UCSD-AML1 (cell line): ENCODE measurements around the gene STRA8.

Experiments
- DNase-seq: peaks from one replicate; lab custom pipeline; 2025; ENCODE audit not compliant: unreplicated experiment; lab: John Stamatoyannopoulos, UW

Gene STRA8

GRCh38 chr7:135235841-135236240, 2.2 kb downstream of the STRA8 start:
- no peak for DNase-seq

DNA sequence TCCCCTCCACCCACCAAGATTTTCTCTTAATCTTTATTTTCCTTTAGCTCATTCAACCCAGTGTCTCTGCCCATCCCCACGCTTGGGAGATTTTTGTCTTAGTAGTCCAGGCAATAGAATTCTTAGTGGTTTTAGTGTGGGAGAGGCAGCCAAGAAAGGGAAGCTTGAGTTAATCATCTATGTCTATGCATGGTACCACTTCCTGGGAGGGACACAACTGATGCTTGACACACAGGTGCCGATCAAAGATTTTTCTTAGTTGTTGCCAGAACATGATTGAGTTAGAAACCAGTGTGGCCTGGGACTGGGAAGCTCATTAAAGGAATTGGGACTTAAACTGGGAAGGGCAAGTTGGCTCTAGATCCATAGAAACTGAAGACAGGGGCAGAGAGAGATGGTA, 3.1 kb downstream of the STRA8 start:
- DNase-seq = no peak

DNA sequence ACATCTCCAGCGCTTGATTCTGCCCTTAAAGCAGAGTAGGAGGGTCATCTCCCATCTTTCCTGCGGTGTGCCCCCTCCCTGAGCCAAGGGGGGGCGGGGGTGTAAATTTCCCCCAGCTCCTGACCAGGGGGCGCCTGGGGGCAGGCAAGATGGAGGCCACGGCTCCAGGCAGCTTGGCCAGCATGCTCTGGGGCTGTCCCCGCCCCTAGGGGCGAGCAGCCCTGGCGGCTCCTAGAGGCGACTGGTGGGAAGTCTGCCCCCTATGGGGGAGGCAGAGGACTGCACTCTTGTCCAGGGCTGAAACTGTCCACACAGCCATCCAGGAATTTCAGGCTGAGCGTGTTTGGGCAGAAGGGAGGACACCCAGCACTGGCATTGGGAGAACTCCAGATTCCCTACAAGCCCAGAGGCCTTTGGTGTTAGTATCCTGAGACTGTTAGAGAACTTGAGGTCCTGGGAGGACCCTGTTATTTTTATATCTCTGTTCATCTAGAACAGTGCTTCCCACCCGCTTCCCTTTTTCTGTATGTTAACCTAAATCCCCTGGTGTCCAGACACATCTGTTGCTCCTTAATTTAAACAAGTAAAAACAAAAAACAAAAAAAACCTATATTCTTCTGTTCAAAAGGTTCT, 4.6 kb downstream of the STRA8 start:
- DNase-seq = peak; percentile 26

- DNase-seq = no peak
Measured at GRCh38 chr7:135239263-135239662, 5.6 kb downstream of the STRA8 start.

DNA sequence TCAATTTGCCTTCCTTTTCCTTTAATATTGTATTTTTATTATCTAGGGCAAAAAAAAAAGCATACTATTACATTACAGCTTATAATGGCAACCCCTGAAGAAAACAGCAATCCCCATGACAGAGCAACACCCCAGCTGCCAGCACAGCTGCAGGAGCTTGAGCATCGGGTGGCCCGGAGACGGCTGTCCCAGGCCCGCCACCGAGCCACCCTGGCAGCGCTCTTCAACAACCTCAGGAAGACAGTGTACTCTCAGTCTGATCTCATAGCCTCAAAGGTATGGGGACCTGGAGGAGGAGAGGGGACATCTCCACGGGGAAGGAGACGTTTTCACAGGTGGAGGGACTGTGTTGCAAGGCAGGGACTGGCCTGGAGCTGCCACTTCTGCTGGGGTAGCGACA, 6.8 kb downstream of the STRA8 start:
- DNase-seq = no peak

- no peak for DNase-seq
Measured at GRCh38 chr7:135242096-135242684, 8.6 kb downstream of the STRA8 start.

DNA sequence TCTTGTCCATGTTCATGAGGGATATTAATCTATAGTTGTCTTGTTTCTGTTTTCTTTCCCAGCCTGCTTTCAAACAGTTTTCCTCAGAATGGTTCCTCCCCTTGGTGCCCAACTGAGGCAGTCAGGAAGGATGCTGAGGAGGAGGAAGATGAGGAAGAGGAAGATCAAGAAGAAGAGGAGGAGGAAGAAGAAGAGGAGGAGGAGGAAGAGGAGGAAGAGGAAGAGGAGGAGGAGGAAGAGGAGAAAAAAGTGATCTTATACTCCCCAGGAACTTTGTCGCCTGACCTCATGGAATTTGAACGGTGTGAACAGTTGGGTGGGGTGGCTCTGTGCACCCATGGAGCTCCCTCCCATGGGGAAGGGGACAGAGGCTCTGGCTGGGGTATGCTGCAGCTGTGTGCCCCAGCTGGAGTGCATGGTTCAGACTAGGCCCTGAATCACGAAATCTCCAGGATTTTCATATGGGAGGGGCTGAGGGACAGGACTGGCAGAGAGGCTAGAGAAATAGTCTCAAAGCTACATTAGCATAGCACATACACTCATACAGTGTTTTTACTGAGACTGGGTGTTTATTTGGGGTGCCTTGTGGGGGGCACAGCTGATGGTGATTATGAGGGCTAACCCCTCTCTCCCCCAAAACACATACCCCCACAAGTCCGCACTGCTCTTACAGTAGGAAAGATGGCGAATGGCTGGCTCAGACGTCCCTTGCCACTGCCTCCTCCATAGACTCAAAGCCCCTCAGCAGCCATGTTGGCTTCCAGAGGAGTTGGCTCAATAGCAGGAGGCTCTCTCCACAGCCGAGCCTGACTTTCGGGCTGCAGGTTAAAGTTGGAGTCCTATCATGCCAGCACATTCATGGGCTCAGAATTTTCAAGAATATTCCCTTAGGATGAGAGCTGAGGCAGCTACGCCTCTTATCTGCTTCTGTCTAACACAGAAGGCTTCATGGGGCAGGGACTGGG, 11.9 kb downstream of the STRA8 start:
- no peak for DNase-seq

DNA sequence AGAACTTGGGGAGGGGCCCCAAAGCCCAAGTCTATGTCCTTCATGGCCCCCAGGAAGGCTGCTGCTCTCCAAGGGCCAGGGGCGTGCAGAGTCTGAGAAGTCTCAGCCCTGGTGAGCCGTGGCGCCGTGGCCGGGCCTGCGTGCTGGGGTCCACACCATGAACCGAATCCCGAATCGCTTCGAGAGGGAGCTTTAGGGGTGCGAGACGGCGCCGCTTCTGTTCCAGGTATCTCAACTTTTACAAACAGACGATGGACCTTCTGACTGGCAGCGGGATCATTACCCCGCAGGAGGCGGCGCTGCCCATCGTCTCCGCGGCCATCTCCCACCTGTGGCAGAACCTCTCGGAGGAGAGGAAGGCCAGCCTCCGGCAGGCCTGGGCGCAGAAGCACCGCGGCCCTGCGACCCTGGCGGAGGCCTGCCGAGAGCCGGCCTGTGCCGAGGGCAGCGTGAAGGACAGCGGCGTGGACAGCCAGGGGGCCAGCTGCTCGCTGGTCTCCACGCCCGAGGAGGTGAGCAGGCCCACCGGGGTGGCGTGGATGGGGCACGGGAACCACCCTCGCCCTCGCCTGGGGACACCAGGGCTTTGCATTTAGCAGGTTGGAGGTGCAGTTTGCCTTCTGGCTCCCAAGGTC, 12.7 kb downstream of the STRA8 start:
- DNase-seq = no peak

- no peak for DNase-seq
Measured at GRCh38 chr7:135247746-135248471, 14.3 kb downstream of the STRA8 start.

GRCh38 chr7:135248546-135248945, 14.9 kb downstream of the STRA8 start:
- no peak for DNase-seq

- DNase-seq = no peak
Measured at GRCh38 chr7:135251496-135252391, 18.1 kb downstream of the STRA8 start.

GRCh38 chr7:135253851-135254771, 20.5 kb downstream of the STRA8 start:
- DNase-seq = peak; percentile 46

GRCh38 chr7:135257790-135258189, 24.2 kb downstream of the STRA8 start:
- DNase-seq = no peak

GRCh38 chr7:135258585-135258984, 24.9 kb downstream of the STRA8 start:
- no peak for DNase-seq

- no peak for DNase-seq
Measured at GRCh38 chr7:135259702-135260101, 26.1 kb downstream of the STRA8 start.

DNA sequence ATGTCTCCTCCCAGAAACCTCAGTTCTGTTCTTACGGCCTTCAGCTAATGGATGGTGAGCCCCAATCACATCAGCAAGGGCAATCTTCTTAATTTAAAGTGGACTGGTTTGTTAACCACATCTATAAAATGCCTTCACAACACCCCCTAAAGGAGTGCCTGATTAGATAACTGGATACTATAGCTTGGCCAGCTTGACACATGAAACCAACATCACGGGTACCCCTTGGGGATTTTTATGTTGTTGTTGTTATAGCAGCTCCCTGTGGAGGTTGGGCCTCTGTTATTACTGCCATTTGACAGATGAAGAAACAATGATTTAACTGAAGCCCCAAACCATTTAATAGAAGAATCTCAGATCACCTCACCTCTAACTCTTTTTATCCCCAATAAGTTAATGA, 26.8 kb downstream of the STRA8 start:
- DNase-seq = no peak

GRCh38 chr7:135260930-135261721, 27.5 kb downstream of the STRA8 start:
- DNase-seq = no peak
